HepG2 (cell line): Measurements from ENCODE around the gene CSNK1E. TPM values are rescaled to one million over a fixed set of nuclear protein-coding genes. Genes with fewer than 3 reads are reported as not detected.

ENCODE experiments used
- ATAC-seq: fragments of 200-7000 bp; cut with Tn5 transposase; 3 replicates; pipeline ENCODE4 v1.9.1; 2020; ENCODE audit warnings: mild to moderate bottlenecking, moderate library complexity
- BruUV-seq: library from RNA; stranded (reverse); fragments of 400-500 nt; replicated peaks from 2 replicates; lab custom pipeline; 2021; lab: Mats Ljungman, UMichigan
- CTCF ChIA-PET: fragments of 300-600 bp; formaldehyde crosslinking; extraction: SDS; loops from one replicate; lab custom pipeline; 2021; ENCODE audit warnings: low total read pairs, inconsistent platforms, low intra/inter-chr PET ratio; lab: Yijun Ruan, JAX
- POLR2A ChIA-PET: fragments of 350-600 bp; sonication (Branson Sonifier 250); formaldehyde crosslinking; loops from one replicate; lab custom pipeline; 2020; ENCODE audit warnings: antibody characterized with exemption, inconsistent platforms; lab: Yijun Ruan, JAX
- DNase-seq: peaks from one replicate; pipeline ENCODE4 v3.0.0-alpha.2; 2015; ENCODE audit warnings: low spot score
- FAIRE-seq: peaks from 3 replicates; lab custom pipeline; 2011; peaks lifted over from hg19 to GRCh38; lab: Jason Lieb, UNC
- H2AFZ ChIP-seq: one replicate; pipeline ENCODE4 v1.6.1; 2011; ENCODE audit warnings: low read length, inconsistent platforms
- H3K27ac ChIP-seq: fragments of 300-600 bp; 3 replicates; pipeline ENCODE4 v1.8.0; 2011; ENCODE audit warnings: mixed run types, mild to moderate bottlenecking, mixed read lengths, low read length, inconsistent platforms; ENCODE audit not compliant: insufficient read depth; ENCODE audit errors: extremely low read length
- H3K27me3 ChIP-seq, 2 experiments: fragments of 200-600 bp in 1 of 2; 2 replicates in 1 of 2; 3 replicates in 1 of 2; pipeline versions ENCODE4 v1.6.0 to v1.8.0; 2011; ENCODE audit warnings: low read length in 2 of 2, mild to moderate bottlenecking in 2 of 2, moderate library complexity in 2 of 2, inconsistent platforms in 1 of 2; ENCODE audit not compliant: insufficient read depth in 2 of 2, control insufficient read depth in 1 of 2
- H3K36me3 ChIP-seq, 2 experiments: fragments of 200-600 bp in 1 of 2; replicated peaks in 1 of 2; 2 replicates in 1 of 2; 3 replicates in 1 of 2; pipeline versions ENCODE4 v1.5.1 to v1.8.0; 2011; ENCODE audit warnings: low read length in 2 of 2, inconsistent platforms in 1 of 2; ENCODE audit not compliant: insufficient read depth in 2 of 2, control insufficient read depth in 1 of 2
- H3K4me1 ChIP-seq: 2 replicates; pipeline ENCODE4 v1.5.1; 2012; ENCODE audit warnings: low read length, inconsistent platforms; ENCODE audit not compliant: insufficient read depth
- H3K4me2 ChIP-seq: 2 replicates; pipeline ENCODE4 v1.6.0; 2011; ENCODE audit warnings: low read depth, low read length, inconsistent platforms
- H3K4me3 ChIP-seq, 3 experiments: fragments of 200-600 bp in 1 of 3; sonication (generic), shearing (Covaris generic) in 1 of 3; replicated peaks in 1 of 3; 2 replicates each; pipeline ENCODE4 v1.5.1; 2011 to 2016; ENCODE audit warnings: low read length in 3 of 3, inconsistent platforms in 2 of 3, low read depth in 2 of 3, mild to moderate bottlenecking in 2 of 3, control low read depth in 1 of 3, mixed read lengths in 1 of 3; ENCODE audit not compliant: insufficient read depth in 1 of 3
- H3K79me2 ChIP-seq: one replicate; pipeline ENCODE4 v1.6.1; 2011; ENCODE audit warnings: low read length, inconsistent platforms; ENCODE audit not compliant: insufficient read depth
- H3K9ac ChIP-seq: 2 replicates; pipeline ENCODE4 v1.6.0; 2011; ENCODE audit warnings: mild to moderate bottlenecking, low read depth, low read length, inconsistent platforms; ENCODE audit not compliant: insufficient read depth
- H3K9me3 ChIP-seq: 2 replicates; pipeline ENCODE4 v1.5.1; 2012; ENCODE audit warnings: mild to moderate bottlenecking, low read length
- H4K20me1 ChIP-seq: 2 replicates; pipeline ENCODE4 v1.6.0; 2011; ENCODE audit warnings: inconsistent platforms, mild to moderate bottlenecking, low read length, moderate library complexity; ENCODE audit not compliant: insufficient read depth
- CCDC6 ChIP-seq: sonication (generic); formaldehyde crosslinking; IDR thresholded peaks from 2 replicates; pipeline ENCODE4 v1.8.1; 2022; ENCODE audit warnings: mild to moderate bottlenecking, missing genetic modification reagents, moderate library complexity
- CSRNP1 ChIP-seq: sonication (generic); formaldehyde crosslinking; IDR thresholded peaks from 2 replicates; pipeline ENCODE4 v1.8.1; 2023; ENCODE audit warnings: mild to moderate bottlenecking, missing genetic modification reagents
- DNMT1 ChIP-seq: sonication (generic); formaldehyde crosslinking; IDR thresholded peaks from 2 replicates; pipeline ENCODE4 v1.5.1; 2020; ENCODE audit warnings: mild to moderate bottlenecking, missing genetic modification reagents
- HOXA3 ChIP-seq: sonication (generic); formaldehyde crosslinking; IDR thresholded peaks from 2 replicates; pipeline ENCODE4 v1.5.0; 2020; ENCODE audit warnings: missing genetic modification reagents
- KDM5A ChIP-seq: fragments of 200-600 bp; sonication (generic); IDR thresholded peaks from 2 replicates; pipeline ENCODE4 v1.7.0; 2018; ENCODE audit warnings: antibody characterized with exemption, mild to moderate bottlenecking, low read length, borderline replicate concordance
- NONO ChIP-seq, 2 experiments: fragments of 450-650 bp in 1 of 2; sonication (generic) in 1 of 2; formaldehyde crosslinking in 1 of 2; IDR thresholded peaks in 1 of 2; conservative IDR thresholded peaks in 1 of 2; 2 replicates each; pipeline versions ENCODE4 v1.6.1 to v1.8.0; 2017 to 2022; ENCODE audit warnings: mild to moderate bottlenecking in 1 of 2, missing genetic modification reagents in 1 of 2, moderate library complexity in 1 of 2
- USF2 ChIP-seq, 2 experiments: sonication (generic) in 1 of 2; formaldehyde crosslinking in 1 of 2; IDR thresholded peaks; 2 replicates each; pipeline versions ENCODE4 v1.5.1 to v1.6.1; 2011 to 2020; ENCODE audit warnings: borderline replicate concordance in 1 of 2, low read depth in 1 of 2, low read length in 1 of 2, mild to moderate bottlenecking in 1 of 2, missing genetic modification reagents in 1 of 2, moderate library complexity in 1 of 2
- XRCC5 ChIP-seq: fragments of 200-400 bp; formaldehyde crosslinking; optimal IDR thresholded peaks from 2 replicates; pipeline ENCODE3; 2017; ENCODE audit warnings: mild to moderate bottlenecking, low read length
- ZFY ChIP-seq: sonication (generic); formaldehyde crosslinking; IDR thresholded peaks from 2 replicates; pipeline ENCODE4 v1.4.0; 2020; ENCODE audit warnings: missing genetic modification reagents
- ZNF510 ChIP-seq: sonication (generic); formaldehyde crosslinking; IDR thresholded peaks from 2 replicates; pipeline ENCODE4 v1.4.0; 2020; ENCODE audit warnings: low read depth, mild to moderate bottlenecking, missing genetic modification reagents
- ZNF546 ChIP-seq: sonication (generic); formaldehyde crosslinking; conservative IDR thresholded peaks from 2 replicates; pipeline ENCODE4 v1.8.1; 2023; ENCODE audit warnings: mild to moderate bottlenecking, missing genetic modification reagents
- ZNF556 ChIP-seq: sonication (generic); formaldehyde crosslinking; IDR thresholded peaks from 2 replicates; pipeline ENCODE4 v1.4.0; 2020; ENCODE audit warnings: mild to moderate bottlenecking, missing genetic modification reagents, borderline replicate concordance
- ZNF570 ChIP-seq: sonication (generic); formaldehyde crosslinking; IDR thresholded peaks from 2 replicates; pipeline ENCODE4 v1.4.0; 2020; ENCODE audit warnings: mild to moderate bottlenecking, missing genetic modification reagents, borderline replicate concordance
- ZSCAN20 ChIP-seq: sonication (generic); formaldehyde crosslinking; IDR thresholded peaks from 2 replicates; pipeline ENCODE4 v1.4.0; 2020; ENCODE audit warnings: missing genetic modification reagents, mild to moderate bottlenecking, borderline replicate concordance
- ZSCAN25 ChIP-seq: sonication (generic); formaldehyde crosslinking; IDR thresholded peaks from 2 replicates; pipeline ENCODE4 v1.8.0; 2022; ENCODE audit warnings: mild to moderate bottlenecking, missing genetic modification reagents
- WGBS: methylation state at CpG from one replicate; pipeline ENCODE4 v1.1.6; 2017; ENCODE audit warnings: low lambda C conversion rate; 5-methylcytosine and 5-hydroxymethylcytosine counted together
- in situ Hi-C: cut with HindIII; loops from 2 replicates; pipeline ENCODE4 v1.10.0; 2017; ENCODE audit warnings: low pct_unique_long_range_greater_than_20kb; ENCODE audit not compliant: extremely low pct_ligation_motif_present
- intact Hi-C: fragments of 100-400 bp; cut with micrococcal nuclease; formaldehyde crosslinking; loops from one replicate; pipeline ENCODE4 v1.10.0; 2022; ENCODE audit not compliant: unreplicated experiment
- polyA plus RNA-seq, 8 experiments: library from polyadenylated mRNA; depleted of rRNA in 3 of 8; stranded (reverse) in 7 of 8; unstranded in 1 of 8; fragments of >200 nt; fragmentation: Illumina TruSeq in 4 of 8; extraction: Trizol in 4 of 8; gene quantifications; 2 replicates each; pipeline versions ENCODE4 v1.2.1 to v1.2.3, GENCODE V29; 2011 to 2016; ENCODE audit warnings: low read depth in 4 of 8, missing spikeins in 1 of 8, mixed read lengths in 1 of 8; ENCODE audit not compliant: insufficient read depth in 1 of 8
- total RNA-seq, 5 experiments: library from RNA; depleted of rRNA; stranded (reverse); fragments of >200 nt; fragmentation: Illumina TruSeq; extraction: Trizol; gene quantifications; 2 replicates each; pipeline ENCODE4 v1.2.3, GENCODE V29; 2016; ENCODE audit warnings: low read depth in 1 of 5

Gene CSNK1E
- total and polyA plus RNA-seq, 2 of the 13 experiments (the other 11 are each of a cell fraction or from before 2014, with no cell fraction given), result 34.7 to 129 TPM

- Histone ChIP-seq H3K4me3 (no peak overlapping the region), H3K4me2 (no peak overlapping the region), H3K4me1 (no peaks in the 10 kb centered on the region), H2AFZ (no peak overlapping the region), H3K79me2 (peaks cover 11% of the 10 kb centered on the region), H3K9ac (no peak overlapping the region), H3K36me3 (peaks cover 9 to 16% of the 10 kb centered on the region in 2 experiments; a peak in 4 of 5 replicates), H3K9me3 (no peaks in the 10 kb centered on the region), H4K20me1 (0 out of 2 replicates have a peak, but pooled peaks cover 7% of the 10 kb centered on the region), H3K27ac (no peak overlapping the region), H3K27me3 (no peaks in the 10 kb centered on the region)
- FAIRE-seq (no peak), ATAC-seq (no peak), DNase-seq (no peak)
- ChIA-PET POLR2A (no interaction called here), CTCF (no interaction called here)
- intact Hi-C loops, result no loop called here
- in situ Hi-C loops, result no loop called here
- BruUV-seq, result no TSS peak
- 91% methylated on average over 12 of the region's 13 CpGs for WGBS
- TF ChIP-seq KDM5A (no peak), ZNF570 (CRISPR knock-in tag) (no peak), USF2 (IDR thresholded peaks at IDR 0.05; ENCODE audit: low read depth, low read length) (no peak), USF2 (CRISPR knock-in tag; IDR thresholded peaks at IDR 0.05; ENCODE audit: borderline replicate concordance) (no peak), HOXA3 (no peak), NONO (IDR thresholded peaks at IDR 0.05) (no peak), NONO (CRISPR knock-in tag; conservative IDR thresholded peaks at IDR 0.05) (no peak), CSRNP1 (CRISPR knock-in tag) (no peak), ZFY (CRISPR knock-in tag) (no peak), XRCC5 (no peak), ZNF556 (no peak), ZNF510 (CRISPR knock-in tag) (no peak), CCDC6 (CRISPR knock-in tag) (no peak), ZNF546 (no peak), DNMT1 (CRISPR knock-in tag) (no peak), ZSCAN25 (CRISPR knock-in tag) (no peak), ZSCAN20 (no peak)
These were observed 66.4 kb downstream of the CSNK1E start for GRCh38 chr22:38250643-38251340.
